PC-3 (cell line): ENCODE data around the gene MRPL50. TPM values are rescaled to one million over a fixed set of nuclear protein-coding genes. Genes with fewer than 3 reads are reported as not detected.

ENCODE experiments used
- ATAC-seq: fragments of 200-7000 bp; cut with Tn5 transposase; 2 replicates; pipeline ENCODE4 v1.9.1; 2020; ENCODE audit warnings: mild to moderate bottlenecking, moderate library complexity
- BruUV-seq: library from RNA; stranded (reverse); fragments of 400-500 nt; replicated peaks from 2 replicates; lab custom pipeline; 2021; lab: Mats Ljungman, UMichigan
- CTCF ChIA-PET: fragments of 300-600 bp; sonication (Branson Sonifier 250); formaldehyde crosslinking; loops from one replicate; lab custom pipeline; 2022; ENCODE audit warnings: antibody characterized with exemption; lab: Charles Lee
- POLR2A ChIA-PET: fragments of 300-600 bp; sonication (Branson Sonifier 250); formaldehyde crosslinking; loops from one replicate; lab custom pipeline; 2022; ENCODE audit warnings: antibody characterized with exemption; ENCODE audit not compliant: unreplicated experiment; lab: Charles Lee
- DNase-seq: peaks from one replicate; pipeline ENCODE4 v3.0.0-alpha.2; 2015
- H2AFZ ChIP-seq: fragments of 300-600 bp; sonication (generic); 2 replicates; pipeline ENCODE4 v1.6.0; 2016; ENCODE audit warnings: antibody characterized with exemption, low read length
- H3F3A ChIP-seq: fragments of 300-600 bp; sonication (generic); one replicate; pipeline ENCODE4 v1.6.0; 2017; ENCODE audit warnings: antibody characterized with exemption, low read length, control low read depth, mild to moderate bottlenecking; ENCODE audit not compliant: unreplicated experiment
- H3K27ac ChIP-seq: fragments of 300-600 bp; sonication (generic); 2 replicates; pipeline ENCODE4 v1.5.1; 2016; ENCODE audit warnings: mild to moderate bottlenecking, low read length
- H3K27me3 ChIP-seq: fragments of 300-600 bp; sonication (generic); 2 replicates; pipeline ENCODE4 v1.6.1; 2016; ENCODE audit warnings: low read length, mixed read lengths
- H3K36me3 ChIP-seq: fragments of 300-600 bp; sonication (generic); 2 replicates; pipeline ENCODE4 v1.6.1; 2016; ENCODE audit warnings: low read depth, mixed run types, low read length, mixed read lengths
- H3K4me1 ChIP-seq: fragments of 300-600 bp; sonication (generic); 2 replicates; pipeline ENCODE4 v1.5.1; 2016; ENCODE audit warnings: low read length; ENCODE audit not compliant: insufficient read depth
- H3K4me2 ChIP-seq: fragments of 300-600 bp; sonication (generic); 2 replicates; pipeline ENCODE4 v1.6.0; 2016; ENCODE audit warnings: low read length
- H3K4me3 ChIP-seq: fragments of 300-600 bp; sonication (generic); 2 replicates; pipeline ENCODE4 v1.5.1; 2016; ENCODE audit warnings: mild to moderate bottlenecking, low read length, mixed read lengths
- H3K79me2 ChIP-seq: fragments of 300-600 bp; sonication (generic); 2 replicates; pipeline ENCODE4 v1.6.1; 2017; ENCODE audit warnings: low read length, mixed read lengths
- H3K9ac ChIP-seq: fragments of 300-600 bp; sonication (generic); 2 replicates; pipeline ENCODE4 v1.6.0; 2016; ENCODE audit warnings: mild to moderate bottlenecking, low read length
- H3K9me2 ChIP-seq: fragments of 300-600 bp; sonication (generic); replicated peaks from 2 replicates; pipeline ENCODE4 v1.6.1; 2016; ENCODE audit warnings: mixed run types, low read length, mixed read lengths
- H3K9me3 ChIP-seq: fragments of 300-600 bp; sonication (generic); 2 replicates; pipeline ENCODE4 v1.6.1; 2016; ENCODE audit warnings: low read length, mixed read lengths
- H4K20me1 ChIP-seq: fragments of 300-600 bp; sonication (generic); 2 replicates; pipeline ENCODE4 v1.6.1; 2016; ENCODE audit warnings: low read length, mixed read lengths
- CTCF ChIP-seq: fragments of 300-600 bp; sonication (generic); conservative IDR thresholded peaks from 2 replicates; pipeline ENCODE4 v1.5.1; 2017; ENCODE audit warnings: antibody characterized with exemption, low read depth, mild to moderate bottlenecking, low read length
- EZH2 ChIP-seq: fragments of 300-600 bp; sonication (generic); IDR thresholded peaks from one replicate; pipeline ENCODE4 v1.6.1; 2017; ENCODE audit warnings: antibody characterized with exemption, mild to moderate bottlenecking, low read length; ENCODE audit not compliant: unreplicated experiment
- EZH2phosphoT487 ChIP-seq: fragments of 300-600 bp; sonication (generic); IDR thresholded peaks from 2 replicates; pipeline ENCODE4 v1.6.1; 2018; ENCODE audit warnings: mild to moderate bottlenecking, antibody characterized with exemption, low read length, borderline replicate concordance
- intact Hi-C: fragments of 100-400 bp; cut with micrococcal nuclease; formaldehyde crosslinking; loops from 2 replicates; pipeline ENCODE4 v1.9.0; 2023
- total RNA-seq: library from RNA; depleted of rRNA; stranded (reverse); fragments of >200 nt; gene quantifications from 2 replicates; pipeline ENCODE4 v1.2.3, GENCODE V29; 2014

MRPL50 gene
- total RNA-seq, 1 experiment from 2014 or later = 10.2 TPM

- no peak overlapping the region for H3K27ac ChIP-seq
- no peaks in the 10 kb centered on the region for H4K20me1 ChIP-seq
- TF ChIP-seq CTCF (no peak), EZH2 (no peak), EZH2phosphoT487 (no peak)
- H3K4me2 ChIP-seq = no peak overlapping the region
- no peak overlapping the region for H3K4me3 ChIP-seq
- DNase-seq (no peak), ATAC-seq (no peak)
- H3K9me3 ChIP-seq = no peaks in the 10 kb centered on the region
- H3K4me1 ChIP-seq = no peaks in the 10 kb centered on the region
- ChIA-PET POLR2A (no interaction called here), CTCF (no interaction called here)
- BruUV-seq = no TSS peak
- no peaks in the 10 kb centered on the region for H3K9me2 ChIP-seq
- H3K79me2 ChIP-seq = no peaks in the 10 kb centered on the region
- no peak overlapping the region for H2AFZ ChIP-seq
- H3F3A ChIP-seq = no peaks in the 10 kb centered on the region
- no peaks in the 10 kb centered on the region for H3K27me3 ChIP-seq
- H3K36me3 ChIP-seq = peaks cover 8% of the 10 kb centered on the region; the same call in 1 of the 2 replicates
- no peak overlapping the region for H3K9ac ChIP-seq
- intact Hi-C loops = no loop called here
Observed at GRCh38 chr9:101383361-101383760, 15.1 kb downstream of the MRPL50 start.

- Histone ChIP-seq H3K4me1 (no peaks in the 10 kb centered on the region), H3K9me3 (no peaks in the 10 kb centered on the region), H3K4me2 (no peak overlapping the region), H3K9me2 (no peaks in the 10 kb centered on the region), H3K79me2 (no peaks in the 10 kb centered on the region), H3K9ac (no peak overlapping the region), H3K4me3 (no peak overlapping the region), H3K27me3 (no peaks in the 10 kb centered on the region), H3F3A (no peaks in the 10 kb centered on the region), H2AFZ (no peak overlapping the region), H3K27ac (no peak overlapping the region), H4K20me1 (no peaks in the 10 kb centered on the region), H3K36me3 (no peaks in the 10 kb centered on the region)
- intact Hi-C loops = no loop called here
- no TSS peak for BruUV-seq
- ATAC-seq (no peak), DNase-seq (no peak)
- TF ChIP-seq EZH2phosphoT487 = no peak
- no peak for TF ChIP-seq CTCF
- TF ChIP-seq EZH2 = no peak
- CTCF ChIA-PET = no interaction called here
- POLR2A ChIA-PET = no interaction called here
Observed at GRCh38 chr9:101381833-101382342, 16.5 kb downstream of the MRPL50 start.

- Histone ChIP-seq H3K36me3 (no peaks in the 10 kb centered on the region), H4K20me1 (no peaks in the 10 kb centered on the region), H3K9me3 (no peaks in the 10 kb centered on the region), H3K4me2 (no peak overlapping the region), H3K4me1 (no peaks in the 10 kb centered on the region), H3K9ac (no peak overlapping the region), H2AFZ (no peak overlapping the region), H3F3A (no peaks in the 10 kb centered on the region), H3K79me2 (no peaks in the 10 kb centered on the region), H3K27ac (no peak overlapping the region), H3K27me3 (no peaks in the 10 kb centered on the region), H3K4me3 (no peak overlapping the region), H3K9me2 (no peaks in the 10 kb centered on the region)
- intact Hi-C loops = no loop called here
- ATAC-seq (no peak), DNase-seq (no peak)
- TF ChIP-seq CTCF (no peak), EZH2 (no peak), EZH2phosphoT487 (no peak)
- no TSS peak for BruUV-seq
- CTCF ChIA-PET = no interaction called here
- POLR2A ChIA-PET = no interaction called here
Observed at GRCh38 chr9:101381118-101381517, 17.3 kb downstream of the MRPL50 start.
